GM12878 (cell line): ENCODE data around the gene COL21A1. TPM values are rescaled to one million over a fixed set of nuclear protein-coding genes. Genes with fewer than 3 reads are reported as not detected.

ENCODE experiments used
- ATAC-seq: fragments of 200-7000 bp; cut with Tn5 transposase; 3 replicates; pipeline ENCODE4 v1.9.1; 2020; ENCODE audit warnings: mild to moderate bottlenecking, moderate library complexity
- BruUV-seq: library from RNA; stranded (reverse); fragments of 400-500 nt; replicated peaks from 2 replicates; lab custom pipeline; 2021; lab: Mats Ljungman, UMichigan
- CTCF ChIA-PET: fragments of 300-600 bp; sonication (Branson Sonifier 250); formaldehyde crosslinking; extraction: SDS; loops from one replicate; lab custom pipeline; 2021; ENCODE audit warnings: inconsistent platforms; lab: Yijun Ruan, JAX
- POLR2A ChIA-PET: fragments of 350-600 bp; formaldehyde crosslinking; extraction: SDS; loops from one replicate; lab custom pipeline; 2021; ENCODE audit warnings: inconsistent platforms; lab: Charles Lee
- RAD21 ChIA-PET: fragments of 300-600 bp; sonication (Branson Sonifier 250); formaldehyde crosslinking; loops from one replicate; lab custom pipeline; 2023; ENCODE audit warnings: antibody characterized with exemption; ENCODE audit not compliant: unreplicated experiment; lab: Charles Lee
- SMC1A ChIA-PET: fragments of 300-600 bp; sonication (Branson Sonifier 250); formaldehyde crosslinking; loops from one replicate; lab custom pipeline; 2023; ENCODE audit not compliant: unreplicated experiment, uncharacterized antibody; lab: Charles Lee
- DNase-seq: peaks from one replicate; pipeline ENCODE4 v3.0.0-alpha.2; 2011; ENCODE audit warnings: low read depth, low spot score
- FAIRE-seq: peaks from 3 replicates; lab custom pipeline; 2011; peaks lifted over from hg19 to GRCh38; lab: Jason Lieb, UNC
- H2AFZ ChIP-seq: 2 replicates; pipeline ENCODE4 v1.6.0; 2011; ENCODE audit warnings: low read depth, low read length, control low read depth; ENCODE audit not compliant: control insufficient read depth
- H3K27ac ChIP-seq: 2 replicates; pipeline ENCODE4 v1.5.1; 2011; ENCODE audit warnings: control low read depth; ENCODE audit not compliant: control insufficient read depth, insufficient read depth
- H3K27me3 ChIP-seq, 2 experiments: replicated peaks in 1 of 2; 2 replicates each; pipeline versions ENCODE4 v1.6.0 to v1.6.1; 2011; ENCODE audit warnings: low read length in 1 of 2; ENCODE audit not compliant: control insufficient read depth in 2 of 2, insufficient read depth in 2 of 2
- H3K36me3 ChIP-seq, 2 experiments: 2 replicates each; pipeline ENCODE4 v1.5.1; 2011; ENCODE audit warnings: low read length in 1 of 2; ENCODE audit not compliant: control insufficient read depth in 2 of 2, insufficient read depth in 2 of 2
- H3K4me1 ChIP-seq: 2 replicates; pipeline ENCODE4 v1.6.1; 2011; ENCODE audit warnings: mild to moderate bottlenecking, low read length, moderate library complexity, mixed read lengths; ENCODE audit not compliant: control insufficient read depth, insufficient read depth
- H3K4me2 ChIP-seq: 2 replicates; pipeline ENCODE4 v1.6.0; 2011; ENCODE audit warnings: control low read depth; ENCODE audit not compliant: control insufficient read depth, insufficient read depth
- H3K4me3 ChIP-seq: fragments of 200-600 bp; sonication (generic); 2 replicates; pipeline ENCODE4 v1.5.1; 2016
- H3K79me2 ChIP-seq: 2 replicates; pipeline ENCODE4 v1.6.0; 2011; ENCODE audit warnings: low read length; ENCODE audit not compliant: control insufficient read depth, insufficient read depth
- H3K9ac ChIP-seq: 2 replicates; pipeline ENCODE4 v1.8.0; 2011; ENCODE audit warnings: low read length, control low read depth, mixed read lengths; ENCODE audit not compliant: control insufficient read depth, insufficient read depth
- H3K9me3 ChIP-seq: replicated peaks from 3 replicates; pipeline ENCODE4 v1.5.1; 2011; ENCODE audit warnings: mild to moderate bottlenecking, low read length; ENCODE audit not compliant: control insufficient read depth, insufficient read depth
- H4K20me1 ChIP-seq: 2 replicates; pipeline ENCODE4 v1.6.0; 2011; ENCODE audit not compliant: control insufficient read depth, insufficient read depth
- FOS ChIP-seq: IDR thresholded peaks from 3 replicates; pipeline ENCODE4 v1.6.1; 2011; ENCODE audit warnings: borderline replicate concordance; ENCODE audit not compliant: insufficient read length; ENCODE audit errors: extremely low read depth
- FOXK2 ChIP-seq: fragments of 450-650 bp; IDR thresholded peaks from 2 replicates; pipeline ENCODE4 v1.6.1; 2017; ENCODE audit warnings: mild to moderate bottlenecking, moderate library complexity
- HDGF ChIP-seq: fragments of 450-650 bp; IDR thresholded peaks from 2 replicates; pipeline ENCODE4 v1.6.1; 2016; ENCODE audit warnings: antibody characterized with exemption
- LARP7 ChIP-seq: fragments of 450-650 bp; IDR thresholded peaks from 2 replicates; pipeline ENCODE4 v1.6.1; 2017; ENCODE audit warnings: mild to moderate bottlenecking
- MTA3 ChIP-seq: IDR thresholded peaks from 2 replicates; pipeline ENCODE4 v1.6.1; 2012; ENCODE audit warnings: low read length, inconsistent platforms, borderline replicate concordance
- NFYA ChIP-seq: IDR thresholded peaks from 2 replicates; pipeline ENCODE4 v1.6.1; 2011; ENCODE audit warnings: low read depth, mild to moderate bottlenecking, low read length, improper control_type of control experiment, borderline replicate concordance
- TARDBP ChIP-seq: IDR thresholded peaks from 2 replicates; pipeline ENCODE4 v1.6.1; 2016; ENCODE audit warnings: borderline replicate concordance
- TBL1XR1 ChIP-seq: IDR thresholded peaks from 2 replicates; pipeline ENCODE4 v1.6.1; 2012; ENCODE audit warnings: low read depth, low read length, improper control_type of control experiment
- TCF3 ChIP-seq: IDR thresholded peaks from 2 replicates; pipeline ENCODE4 v1.6.1; 2012; ENCODE audit warnings: low read depth, mild to moderate bottlenecking, low read length, borderline replicate concordance; ENCODE audit not compliant: insufficient read depth
- ZBTB11 ChIP-seq: fragments of 450-650 bp; formaldehyde crosslinking; IDR thresholded peaks from 2 replicates; pipeline ENCODE4 v1.5.0; 2022; ENCODE audit warnings: mild to moderate bottlenecking, missing genetic modification characterization
- WGBS: methylation state at CpG from one replicate; pipeline ENCODE4 v1.1.6; 2016; ENCODE audit warnings: low lambda C conversion rate; ENCODE audit not compliant: insufficient replicate concordance, insufficient coverage; ENCODE audit errors: missing lambda C conversion rate; 5-methylcytosine and 5-hydroxymethylcytosine counted together
- in situ Hi-C: fragments of 300-500 bp; cut with MboI; formaldehyde crosslinking; loops from 9 replicates; pipeline ENCODE4 v1.14.3; 2018; ENCODE audit warnings: mixed read lengths
- intact Hi-C: fragments of 100-400 bp; cut with micrococcal nuclease; formaldehyde crosslinking; loops from one replicate; pipeline ENCODE4 v1.14.2; 2022; ENCODE audit not compliant: unreplicated experiment
- polyA plus RNA-seq, 11 experiments: library from polyadenylated mRNA; depleted of rRNA in 4 of 11; unstranded in 6 of 11; stranded (reverse) in 5 of 11; fragments of >200 nt; fragmentation: Nextera tagmentation in 4 of 11; fragmentation: Illumina TruSeq in 1 of 11; extraction: Ambion mirVana in 4 of 11; extraction: Trizol in 1 of 11; gene quantifications; 1 replicate in 1 of 11; 2 replicates in 10 of 11; pipeline versions ENCODE4 v1.2.1 to v1.2.3, GENCODE V29; 2011 to 2016; ENCODE audit warnings: inconsistent platforms in 2 of 11, missing spikeins in 2 of 11, low read depth in 1 of 11
- total RNA-seq, 4 experiments: library from RNA; depleted of rRNA in 3 of 4; stranded (reverse); fragments of >200 nt in 3 of 4; fragmentation: Illumina TruSeq in 1 of 4; extraction: Trizol in 1 of 4; gene quantifications; 2 replicates each; pipeline versions ENCODE4 v1.2.1 to v1.2.3, GENCODE V29; 2013 to 2021
- TF ChIP-seq, protein P1 (sequence below): IDR thresholded peaks from 2 replicates; pipeline ENCODE4 v1.6.1; 2011; ENCODE audit warnings: mild to moderate bottlenecking, low read depth, low read length, moderate library complexity; ENCODE audit not compliant: insufficient replicate concordance

COL21A1 gene
- total and polyA plus RNA-seq, 10 of the 15 experiments (the other 5 are each of a cell fraction or from before 2014, with no cell fraction given): 0.10 TPM; not detected in 9

DNA sequence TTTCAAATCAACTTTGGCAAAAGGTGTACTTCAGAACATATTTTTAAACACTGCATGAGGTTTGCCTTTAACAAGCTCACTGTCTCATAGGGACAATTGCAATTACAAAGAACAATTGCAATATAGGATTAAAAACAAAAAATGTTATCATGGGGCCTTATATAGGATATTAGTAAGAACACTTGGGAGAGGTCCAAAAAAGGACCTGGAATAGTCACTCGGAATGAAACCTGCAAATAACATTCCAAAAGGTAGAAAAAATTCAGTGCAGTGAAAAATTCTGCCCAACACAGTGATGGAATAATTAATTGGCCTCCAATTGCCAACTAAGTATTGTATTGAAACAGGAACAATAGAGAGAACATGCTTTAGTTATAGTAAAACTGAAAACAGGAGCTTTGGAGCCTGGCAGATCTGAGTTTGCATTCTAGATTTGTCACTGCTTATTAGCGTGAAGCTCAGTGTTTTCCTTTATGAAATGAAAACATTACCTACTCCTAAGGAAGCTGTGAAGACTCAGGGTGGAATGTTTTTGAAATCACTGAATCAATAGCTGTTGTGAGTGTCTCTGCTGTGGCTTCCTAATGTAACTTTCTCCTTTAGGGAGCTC, 199.3 kb downstream of the COL21A1 start:
- CTCF ChIA-PET: interaction anchor here (0.6 to 1.5 kb wide), 3 partner anchors 13 to 243 kb away, joined by 3 to 4 read pairs (median 3); no protein-coding TSS in a partner anchor

DNA sequence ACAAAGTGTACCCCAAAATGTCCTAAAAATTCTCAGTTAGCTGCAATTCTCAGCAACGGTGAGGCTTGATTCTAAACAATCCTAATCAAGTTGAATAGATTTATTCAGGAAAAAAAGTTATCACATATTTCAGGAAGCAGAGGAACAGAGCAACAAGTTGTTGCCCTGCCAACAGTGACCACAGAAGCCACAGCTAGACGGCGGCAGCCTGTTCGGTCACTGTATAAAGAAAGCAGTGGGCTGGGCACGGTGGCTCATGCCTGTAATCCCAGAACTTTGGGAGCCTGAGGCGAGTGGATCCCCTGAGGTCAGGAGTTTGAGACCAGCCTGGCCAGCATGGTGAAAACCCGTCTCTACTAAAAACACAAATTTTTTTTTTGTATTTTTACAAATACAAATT, 200.8 kb downstream of the COL21A1 start:
- Histone ChIP-seq H3K9ac (no peak overlapping the region), H3K4me2 (no peak overlapping the region), H3K79me2 (no peaks in the 10 kb centered on the region), H3K27me3 (no peaks in the 10 kb centered on the region), H3K9me3 (no peaks in the 10 kb centered on the region), H2AFZ (no peak overlapping the region), H4K20me1 (no peaks in the 10 kb centered on the region), H3K36me3 (no peaks in the 10 kb centered on the region), H3K4me3 (no peak overlapping the region), H3K4me1 (no peaks in the 10 kb centered on the region), H3K27ac (no peak overlapping the region)
- ChIA-PET CTCF (no interaction called here), POLR2A (interaction anchor here (0.7 kb wide), 1 partner anchor 1966 kb away, joined by 8 read pairs; no protein-coding TSS in a partner anchor), SMC1A (no interaction called here), RAD21 (no interaction called here)
- BruUV-seq: no TSS peak
- in situ Hi-C loops (no loop called here), intact Hi-C loops (no loop called here)
- 8% methylated on average over 7 of the region's 7 CpGs for WGBS
- DNase-seq (no peak), FAIRE-seq (no peak), ATAC-seq (peak; percentile 41)
- TF ChIP-seq TARDBP (no peak), TBL1XR1 (no peak), TCF3 (no peak), FOS (no peak), ZBTB11 (CRISPR knock-in tag) (no peak), HDGF (no peak), MTA3 (no peak), FOXK2 (no peak)
- TF ChIP-seq, protein P1, sequence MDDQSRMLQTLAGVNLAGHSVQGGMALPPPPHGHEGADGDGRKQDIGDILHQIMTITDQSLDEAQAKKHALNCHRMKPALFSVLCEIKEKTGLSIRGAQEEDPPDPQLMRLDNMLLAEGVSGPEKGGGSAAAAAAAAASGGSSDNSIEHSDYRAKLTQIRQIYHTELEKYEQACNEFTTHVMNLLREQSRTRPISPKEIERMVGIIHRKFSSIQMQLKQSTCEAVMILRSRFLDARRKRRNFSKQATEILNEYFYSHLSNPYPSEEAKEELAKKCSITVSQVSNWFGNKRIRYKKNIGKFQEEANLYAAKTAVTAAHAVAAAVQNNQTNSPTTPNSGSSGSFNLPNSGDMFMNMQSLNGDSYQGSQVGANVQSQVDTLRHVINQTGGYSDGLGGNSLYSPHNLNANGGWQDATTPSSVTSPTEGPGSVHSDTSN: no peak

More for the DNA sequence above, 199.3 kb downstream of the COL21A1 start:
- Histone ChIP-seq H3K27ac (no peak overlapping the region), H3K4me3 (no peak overlapping the region), H3K4me2 (no peak overlapping the region), H4K20me1 (no peaks in the 10 kb centered on the region), H3K9ac (no peak overlapping the region), H3K79me2 (no peaks in the 10 kb centered on the region), H2AFZ (no peak overlapping the region), H3K9me3 (no peaks in the 10 kb centered on the region), H3K36me3 (no peaks in the 10 kb centered on the region), H3K27me3 (no peaks in the 10 kb centered on the region), H3K4me1 (no peaks in the 10 kb centered on the region)
- RAD21 ChIA-PET: no interaction called here
- in situ Hi-C loops: no loop called here
- POLR2A ChIA-PET: no interaction called here
- BruUV-seq: no TSS peak
- FAIRE-seq (no peak), DNase-seq (no peak), ATAC-seq (peak; percentile 59)
- TF ChIP-seq NFYA (no peak), LARP7 (no peak)
- intact Hi-C loops: no loop called here
- 4% methylated on average over 2 of the region's 2 CpGs for WGBS
- SMC1A ChIA-PET: interaction anchor here (1.1 kb wide), 2 partner anchors 40 to 93 kb away, joined by 3 to 4 read pairs; no protein-coding TSS in a partner anchor
